Gastroesophageal sphincter (tissue), 3 donors: ENCODE measurements around the gene AREL1.

ENCODE experiments used
- CTCF ChIP-seq, 4 experiments: fragments of 200-600 bp in 2 of 4; fragments of 450-650 bp in 2 of 4; sonication (generic) in 1 of 4; IDR thresholded peaks; one replicate each; pipeline ENCODE4 v1.5.1; 2017 to 2019; ENCODE audit warnings: antibody characterized with exemption in 4 of 4, mild to moderate bottlenecking in 2 of 4, moderate library complexity in 2 of 4
- POLR2A ChIP-seq, 2 donors: fragments of 450-650 bp; IDR thresholded peaks; one replicate each; pipeline ENCODE4 v1.6.1; 2017; ENCODE audit warnings: antibody characterized with exemption in 2 of 2, mild to moderate bottlenecking in 2 of 2, moderate library complexity in 1 of 2
- POLR2AphosphoS5 ChIP-seq: sonication (generic); formaldehyde crosslinking; IDR thresholded peaks from one replicate; pipeline ENCODE4 v1.6.1; 2017; ENCODE audit warnings: antibody characterized with exemption

GRCh38 chr14:74713395-74713735, 485 bp upstream of the AREL1 start:
- TF ChIP-seq POLR2AphosphoS5 (no peak), POLR2A (IDR thresholded peaks at IDR 0.05) (no peak), CTCF (IDR thresholded peaks at IDR 0.05) (no peak)
